HepG2 (cell line): Measurements from ENCODE around the gene TMEM260. TPM values are rescaled to one million over a fixed set of nuclear protein-coding genes. Genes with fewer than 3 reads are reported as not detected.

Source experiments
- BATF2 ChIP-seq: sonication (generic); formaldehyde crosslinking; IDR thresholded peaks from 2 replicates; pipeline ENCODE4 v1.8.0; 2022; ENCODE audit warnings: mild to moderate bottlenecking, missing genetic modification reagents, moderate library complexity
- CBFB ChIP-seq: sonication (generic); formaldehyde crosslinking; IDR thresholded peaks from 2 replicates; pipeline ENCODE4 v1.4.0; 2020; ENCODE audit warnings: missing genetic modification reagents
- GLI4 ChIP-seq: sonication (generic); formaldehyde crosslinking; IDR thresholded peaks from 2 replicates; pipeline ENCODE4 v1.5.1; 2020; ENCODE audit warnings: missing genetic modification reagents, mild to moderate bottlenecking, moderate library complexity, borderline replicate concordance
- KDM1A ChIP-seq: IDR thresholded peaks from 2 replicates; pipeline ENCODE4 v1.6.1; 2016; ENCODE audit warnings: missing compliant biosample characterization
- MAFF ChIP-seq: IDR thresholded peaks from 2 replicates; pipeline ENCODE4 v1.6.1; 2011; ENCODE audit warnings: low read depth, low read length, improper control_type of control experiment
- NFKB2 ChIP-seq: sonication (generic); formaldehyde crosslinking; IDR thresholded peaks from 2 replicates; pipeline ENCODE4 v1.4.0; 2020; ENCODE audit warnings: missing genetic modification reagents, borderline replicate concordance
- NFYC ChIP-seq: IDR thresholded peaks from 2 replicates; pipeline ENCODE4 v1.6.1; 2016; ENCODE audit warnings: missing genetic modification reagents, missing compliant biosample characterization
- REL ChIP-seq: sonication (generic); formaldehyde crosslinking; conservative IDR thresholded peaks from 2 replicates; pipeline ENCODE4 v1.8.0; 2022; ENCODE audit warnings: mild to moderate bottlenecking, missing genetic modification reagents, moderate library complexity
- SNAPC4 ChIP-seq: sonication (generic); formaldehyde crosslinking; IDR thresholded peaks from 2 replicates; pipeline ENCODE4 v1.4.0; 2020; ENCODE audit warnings: mild to moderate bottlenecking, missing genetic modification reagents
- TBX2 ChIP-seq: sonication (generic); formaldehyde crosslinking; IDR thresholded peaks from 2 replicates; pipeline ENCODE4 v1.5.0; 2020; ENCODE audit warnings: missing genetic modification reagents, mild to moderate bottlenecking, borderline replicate concordance
- ZNF12 ChIP-seq: sonication (generic); formaldehyde crosslinking; IDR thresholded peaks from 2 replicates; pipeline ENCODE4 v1.5.0; 2020; ENCODE audit warnings: missing genetic modification reagents
- ZNF335 ChIP-seq: sonication (generic); formaldehyde crosslinking; IDR thresholded peaks from 2 replicates; pipeline ENCODE4 v1.4.0; 2020; ENCODE audit warnings: missing genetic modification reagents
- ZNF646 ChIP-seq: sonication (generic); formaldehyde crosslinking; IDR thresholded peaks from 2 replicates; pipeline ENCODE4 v1.9.0; 2021; ENCODE audit warnings: mild to moderate bottlenecking, missing genetic modification reagents
- ZNF704 ChIP-seq: sonication (generic); formaldehyde crosslinking; IDR thresholded peaks from 2 replicates; pipeline ENCODE4 v1.8.1; 2023; ENCODE audit warnings: mild to moderate bottlenecking, inconsistent platforms, moderate library complexity, missing genetic modification reagents, borderline replicate concordance
- ZSCAN22 ChIP-seq: sonication (generic); formaldehyde crosslinking; IDR thresholded peaks from 2 replicates; pipeline ENCODE4 v1.4.0; 2020; ENCODE audit warnings: mild to moderate bottlenecking, missing genetic modification reagents
- polyA plus RNA-seq, 8 experiments: library from polyadenylated mRNA; depleted of rRNA in 3 of 8; stranded (reverse) in 7 of 8; unstranded in 1 of 8; fragments of >200 nt; fragmentation: Illumina TruSeq in 4 of 8; extraction: Trizol in 4 of 8; gene quantifications; 2 replicates each; pipeline versions ENCODE4 v1.2.1 to v1.2.3, GENCODE V29; 2011 to 2016; ENCODE audit warnings: low read depth in 4 of 8, missing spikeins in 1 of 8, mixed read lengths in 1 of 8; ENCODE audit not compliant: insufficient read depth in 1 of 8
- total RNA-seq, 5 experiments: library from RNA; depleted of rRNA; stranded (reverse); fragments of >200 nt; fragmentation: Illumina TruSeq; extraction: Trizol; gene quantifications; 2 replicates each; pipeline ENCODE4 v1.2.3, GENCODE V29; 2016; ENCODE audit warnings: low read depth in 1 of 5

The TMEM260 gene
- total and polyA plus RNA-seq, 2 of the 13 experiments (the other 11 are each of a cell fraction or from before 2014, with no cell fraction given) = 7.7 to 9.3 TPM

GRCh38 chr14:56579345-56580220 lies at the start of gene TMEM260 (continued):
- TF ChIP-seq ZNF646 (CRISPR knock-in tag) (peak; percentile 44; the same call in 1 of the 2 replicates), ZNF335 (no peak), ZSCAN22 (CRISPR knock-in tag) (peak; percentile 44; the same call in 1 of the 2 replicates), NFKB2 (CRISPR knock-in tag) (peak; percentile 74; the same call in 1 of the 2 replicates), KDM1A (CRISPR knock-in tag) (no peak), ZNF704 (CRISPR knock-in tag) (peak; percentile 89; the same call in 1 of the 2 replicates), ZNF12 (CRISPR knock-in tag) (no peak), BATF2 (CRISPR knock-in tag) (no peak), GLI4 (CRISPR knock-in tag) (peak; percentile 54; the same call in 1 of the 2 replicates), TBX2 (CRISPR knock-in tag) (peak; percentile 43; the same call in 1 of the 2 replicates), REL (CRISPR knock-in tag) (no peak), SNAPC4 (CRISPR knock-in tag) (no peak), NFYC (CRISPR knock-in tag) (no peak), CBFB (CRISPR knock-in tag) (peak; percentile 72), MAFF (no peak)
